Mesenchymal stem cell (in vitro differentiated cells and primary cell): Measurements from ENCODE around the gene ATG10. TPM values are rescaled to one million over a fixed set of nuclear protein-coding genes. Genes with fewer than 3 reads are reported as not detected.

Experiments
- DNase-seq: peaks from one replicate; pipeline ENCODE4 v3.0.0-alpha.2; 2013
- H2AFZ ChIP-seq: one replicate; pipeline ENCODE4 v1.6.1; 2013; ENCODE audit warnings: low read depth, mild to moderate bottlenecking, control low read depth, inconsistent platforms, low read length, moderate library complexity
- H2AK5ac ChIP-seq: 2 replicates; pipeline ENCODE4 v1.6.1; 2013; ENCODE audit warnings: low read length, moderate library complexity, mild to moderate bottlenecking, inconsistent platforms; ENCODE audit not compliant: severe bottlenecking
- H2BK120ac ChIP-seq: one replicate; pipeline ENCODE4 v1.6.1; 2013; ENCODE audit warnings: low read depth, mild to moderate bottlenecking, inconsistent platforms, low read length, moderate library complexity
- H2BK12ac ChIP-seq, 2 experiments: one replicate each; pipeline ENCODE4 v1.6.1; 2013; ENCODE audit warnings: inconsistent platforms in 2 of 2, low read length in 2 of 2, mild to moderate bottlenecking in 2 of 2, moderate library complexity in 2 of 2, control low read depth in 1 of 2
- H2BK15ac ChIP-seq: one replicate; pipeline ENCODE4 v1.6.1; 2013; ENCODE audit warnings: mild to moderate bottlenecking, low read depth, inconsistent platforms; ENCODE audit not compliant: poor library complexity, severe bottlenecking
- H2BK5ac ChIP-seq: 2 replicates; pipeline ENCODE4 v1.6.1; 2013; ENCODE audit warnings: low read depth, mild to moderate bottlenecking, low read length, control low read depth, inconsistent platforms; ENCODE audit not compliant: poor library complexity, severe bottlenecking
- H3K14ac ChIP-seq, 2 experiments: one replicate each; pipeline ENCODE4 v1.6.1; 2013; ENCODE audit warnings: inconsistent platforms in 2 of 2, low read length in 2 of 2, control low read depth in 1 of 2, mild to moderate bottlenecking in 1 of 2, moderate library complexity in 1 of 2
- H3K18ac ChIP-seq, 2 experiments: one replicate each; pipeline ENCODE4 v1.6.1; 2013; ENCODE audit warnings: inconsistent platforms in 2 of 2, low read length in 2 of 2, control low read depth in 1 of 2, low read depth in 1 of 2, mild to moderate bottlenecking in 1 of 2
- H3K23ac ChIP-seq, 2 experiments: one replicate each; pipeline ENCODE4 v1.6.1; 2013; ENCODE audit warnings: inconsistent platforms in 2 of 2, low read length in 2 of 2, mild to moderate bottlenecking in 2 of 2, moderate library complexity in 2 of 2, control low read depth in 1 of 2
- H3K27ac ChIP-seq: 2 replicates; pipeline ENCODE4 v1.5.1; 2013; ENCODE audit warnings: mild to moderate bottlenecking, moderate library complexity, low read length, control low read depth, inconsistent platforms; ENCODE audit not compliant: poor library complexity, severe bottlenecking
- H3K27me3 ChIP-seq, 2 experiments: 2 replicates each; pipeline versions ENCODE4 v1.6.1 to v1.7.0; 2013; ENCODE audit warnings: low read length in 2 of 2, mild to moderate bottlenecking in 2 of 2, moderate library complexity in 2 of 2, control low read depth in 1 of 2, inconsistent platforms in 1 of 2; ENCODE audit not compliant: control insufficient read depth in 1 of 2, insufficient read depth in 1 of 2
- H3K36me3 ChIP-seq, 2 experiments: 2 replicates each; pipeline versions ENCODE4 v1.6.1 to v1.7.0; 2013; ENCODE audit warnings: low read length in 2 of 2, control low read depth in 1 of 2, inconsistent platforms in 1 of 2, low read depth in 1 of 2, mild to moderate bottlenecking in 1 of 2; ENCODE audit not compliant: insufficient read depth in 2 of 2, control insufficient read depth in 1 of 2
- H3K4ac ChIP-seq, 2 experiments: one replicate each; pipeline ENCODE4 v1.6.1; 2013; ENCODE audit warnings: inconsistent platforms in 2 of 2, low read length in 2 of 2, mild to moderate bottlenecking in 2 of 2, moderate library complexity in 2 of 2, control low read depth in 1 of 2, low read depth in 1 of 2
- H3K4me1 ChIP-seq: 2 replicates; pipeline ENCODE4 v1.6.1; 2013; ENCODE audit warnings: low read depth, low read length, control low read depth; ENCODE audit not compliant: control insufficient read depth, insufficient read depth
- H3K4me2 ChIP-seq: 2 replicates; pipeline ENCODE4 v1.6.1; 2013; ENCODE audit warnings: low read length, mild to moderate bottlenecking, inconsistent platforms; ENCODE audit not compliant: poor library complexity, severe bottlenecking
- H3K4me3 ChIP-seq, 2 experiments: 2 replicates each; pipeline versions ENCODE4 v1.5.1 to v1.7.0; 2013; ENCODE audit warnings: low read length in 2 of 2, mild to moderate bottlenecking in 2 of 2, control low read depth in 1 of 2, low read depth in 1 of 2; ENCODE audit not compliant: insufficient read depth in 1 of 2
- H3K79me1 ChIP-seq: replicated peaks from 2 replicates; pipeline ENCODE4 v1.6.1; 2013; ENCODE audit warnings: mild to moderate bottlenecking, control low read depth, low read length, inconsistent platforms; ENCODE audit not compliant: poor library complexity, severe bottlenecking
- H3K9ac ChIP-seq: 2 replicates; pipeline ENCODE4 v1.7.0; 2013; ENCODE audit warnings: mild to moderate bottlenecking, low read length, moderate library complexity
- H3K9me3 ChIP-seq: 2 replicates; pipeline ENCODE4 v1.7.0; 2013; ENCODE audit warnings: mild to moderate bottlenecking, low read length; ENCODE audit not compliant: control insufficient read depth
- H4K8ac ChIP-seq: one replicate; pipeline ENCODE4 v1.6.1; 2013; ENCODE audit warnings: inconsistent platforms, mild to moderate bottlenecking, low read length, moderate library complexity
- H4K91ac ChIP-seq: one replicate; pipeline ENCODE4 v1.6.1; 2013; ENCODE audit warnings: mild to moderate bottlenecking, low read length, inconsistent platforms
- WGBS: methylation state at CpG from one replicate; pipeline ENCODE4 v1.1.7; 2013; ENCODE audit warnings: mixed read lengths; 5-methylcytosine and 5-hydroxymethylcytosine counted together
- small RNA-seq: library from polyadenylated mRNA; stranded (forward); fragments of <200 nt; extraction: miRNeasy Mini kit (QIAGEN cat#:217004); gene quantifications from one replicate; pipeline ENCODE3, GENCODE V24; 2013; ENCODE audit warnings: low read depth

The ATG10 gene

DNA sequence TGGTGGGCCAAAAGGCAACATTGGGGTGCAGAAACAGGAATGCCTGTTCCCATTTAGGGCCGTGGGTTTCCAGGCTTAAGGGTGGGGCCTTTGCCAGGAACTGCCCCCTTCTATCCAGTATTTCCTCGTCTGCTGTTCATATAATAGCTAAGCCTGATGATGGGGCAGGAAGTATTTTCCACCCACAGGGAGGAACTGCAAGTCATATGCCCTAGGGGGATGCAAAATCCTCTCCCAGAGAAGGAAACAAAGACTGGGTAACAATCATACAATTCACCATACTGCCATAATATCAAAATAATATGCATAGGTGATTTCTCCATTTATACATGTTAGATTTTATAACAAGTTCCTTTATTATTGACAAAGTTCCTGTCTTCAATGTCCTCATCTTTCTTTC is 326.8 kb downstream of the ATG10 start:
- 86% methylated on average over 1 of the region's 2 CpGs for WGBS
- H2AFZ ChIP-seq, result no peak overlapping the region
- no peak overlapping the region for H3K23ac ChIP-seq
- no peak overlapping the region for H2BK15ac ChIP-seq
- H3K9ac ChIP-seq, result no peak overlapping the region
- H3K4me3 ChIP-seq, result no peak overlapping the region
- H2BK12ac ChIP-seq, result no peak overlapping the region
- H4K91ac ChIP-seq, result no peak overlapping the region
- H2BK5ac ChIP-seq, result no peak overlapping the region
- no peaks in the 10 kb centered on the region for H3K36me3 ChIP-seq
- H3K79me1 ChIP-seq, result no peaks in the 10 kb centered on the region
- H2AK5ac ChIP-seq, result no peak overlapping the region
- H2BK120ac ChIP-seq, result no peak overlapping the region
- no peak for DNase-seq
- no peak overlapping the region for H3K4me2 ChIP-seq
- no peak overlapping the region for H3K4ac ChIP-seq
- no peaks in the 10 kb centered on the region for H3K4me1 ChIP-seq
- H4K8ac ChIP-seq, result no peak overlapping the region
- no peak overlapping the region for H3K14ac ChIP-seq
- no peaks in the 10 kb centered on the region for H3K27me3 ChIP-seq
- H3K27ac ChIP-seq, result no peak overlapping the region
- H3K9me3 ChIP-seq, result no peaks in the 10 kb centered on the region
- no peak overlapping the region for H3K18ac ChIP-seq

DNA sequence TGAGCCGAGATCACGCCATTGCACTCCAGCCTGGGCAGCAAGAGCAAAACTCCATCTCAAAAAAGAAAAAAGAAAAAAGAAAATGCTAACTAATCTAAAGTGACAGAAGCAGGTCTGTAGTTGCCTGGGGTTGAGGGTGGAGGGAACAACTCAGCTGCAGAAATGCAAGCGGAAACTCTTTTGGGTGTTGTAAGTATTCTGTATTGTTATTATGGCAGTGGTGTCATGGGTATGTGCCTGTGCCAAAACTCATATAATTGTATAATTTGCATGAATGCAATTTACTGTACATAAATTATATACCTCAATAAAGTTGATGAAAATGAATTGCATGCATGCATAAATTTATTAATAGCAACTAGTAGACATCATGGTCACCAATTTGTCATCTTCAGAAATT is 329.4 kb downstream of the ATG10 start:
- no peaks in the 10 kb centered on the region for H3K4me1 ChIP-seq

More for the DNA sequence above, 329.4 kb downstream of the ATG10 start:
- no peak overlapping the region for H3K4me2 ChIP-seq
- H3K4ac ChIP-seq, result no peak overlapping the region
- H3K9me3 ChIP-seq, result no peaks in the 10 kb centered on the region
- H2BK12ac ChIP-seq, result no peak overlapping the region
- no peak overlapping the region for H4K91ac ChIP-seq
- H3K79me1 ChIP-seq, result no peaks in the 10 kb centered on the region
- no peak overlapping the region for H2BK15ac ChIP-seq
- no peak overlapping the region for H2BK120ac ChIP-seq
- H3K23ac ChIP-seq, result no peak overlapping the region
- no peak overlapping the region for H2BK5ac ChIP-seq
- no peak overlapping the region for H3K14ac ChIP-seq
- peaks cover 0 to 4% of the 10 kb centered on the region in 2 experiments for H3K36me3 ChIP-seq
- no peak overlapping the region for H3K4me3 ChIP-seq
- H3K9ac ChIP-seq, result no peak overlapping the region
- no peak overlapping the region for H2AK5ac ChIP-seq
- no peak overlapping the region for H3K27ac ChIP-seq
- WGBS, result 100% methylated on average over 1 of the region's 3 CpGs
- H2AFZ ChIP-seq, result no peak overlapping the region
- DNase-seq, result no peak
- no peak overlapping the region for H4K8ac ChIP-seq
- no peak overlapping the region for H3K18ac ChIP-seq
- H3K27me3 ChIP-seq, result no peaks in the 10 kb centered on the region

Small RNA genes within 50 kb of the gene (small RNA-seq; reads per million reads assigned to genes)
- gene AC010598.1 (not detected), gene RN7SL378P (not detected)
